Spleen (tissue), 11 donors: ENCODE data around the gene MBD3L2B. TPM values are rescaled to one million over a fixed set of nuclear protein-coding genes. Genes with fewer than 3 reads are reported as not detected.

Source experiments
- DNase-seq: peaks from one replicate; pipeline ENCODE4 v3.0.0-alpha.2; 2020
- H3K27ac ChIP-seq, 8 donors: fragments of 200-600 bp; sonication (generic) in 7 of 8; 1 replicate in 4 of 8; 2 replicates in 4 of 8; pipeline versions ENCODE4 v1.5.0 to v1.8.0; 2016 to 2021; ENCODE audit warnings: inconsistent platforms in 4 of 8, mild to moderate bottlenecking in 4 of 8, moderate library complexity in 1 of 8
- H3K27me3 ChIP-seq, 7 donors: fragments of 200-600 bp; sonication (generic) in 6 of 7; replicated peaks in 1 of 7; 1 replicate in 4 of 7; 2 replicates in 3 of 7; pipeline versions ENCODE4 v1.5.0 to v1.8.0; 2016 to 2021; ENCODE audit warnings: inconsistent platforms in 3 of 7, mild to moderate bottlenecking in 1 of 7
- H3K36me3 ChIP-seq, 6 donors: fragments of 200-600 bp; sonication (generic) in 5 of 6; 1 replicate in 4 of 6; 2 replicates in 2 of 6; pipeline versions ENCODE4 v1.5.0 to v1.8.0; 2016 to 2021; ENCODE audit warnings: inconsistent platforms in 2 of 6
- H3K4me1 ChIP-seq, 6 donors: fragments of 200-600 bp; sonication (generic) in 5 of 6; 1 replicate in 3 of 6; 2 replicates in 3 of 6; pipeline versions ENCODE4 v1.5.0 to v1.8.0; 2016 to 2021; ENCODE audit warnings: inconsistent platforms in 3 of 6
- H3K4me3 ChIP-seq, 8 donors: fragments of 200-600 bp; sonication (generic) in 7 of 8; 1 replicate in 4 of 8; 2 replicates in 4 of 8; pipeline versions ENCODE4 v1.5.0 to v1.8.0; 2016 to 2021; ENCODE audit warnings: inconsistent platforms in 4 of 8, mild to moderate bottlenecking in 4 of 8, moderate library complexity in 2 of 8
- H3K9me3 ChIP-seq, 8 donors: fragments of 200-600 bp; sonication (generic) in 7 of 8; 1 replicate in 4 of 8; 2 replicates in 4 of 8; pipeline versions ENCODE4 v1.5.0 to v1.8.0; 2016 to 2021; ENCODE audit warnings: inconsistent platforms in 4 of 8
- CTCF ChIP-seq, 11 experiments: fragments of 200-600 bp in 7 of 11; fragments of 450-650 bp in 4 of 11; sonication (generic) in 4 of 11; IDR thresholded peaks in 8 of 11; conservative IDR thresholded peaks in 3 of 11; 1 replicate in 7 of 11; 2 replicates in 4 of 11; pipeline versions ENCODE4 v1.4.0 to v1.8.0; 2016 to 2021; ENCODE audit warnings: antibody characterized with exemption in 11 of 11, inconsistent platforms in 4 of 11, mild to moderate bottlenecking in 1 of 11
- POLR2A ChIP-seq, 3 donors: fragments of 450-650 bp; IDR thresholded peaks; one replicate each; pipeline ENCODE4 v1.5.1; 2017; ENCODE audit warnings: antibody characterized with exemption in 3 of 3, mild to moderate bottlenecking in 1 of 3
- POLR2AphosphoS5 ChIP-seq, 3 donors: sonication (generic); formaldehyde crosslinking; IDR thresholded peaks; one replicate each; pipeline ENCODE4 v1.5.1; 2017; ENCODE audit warnings: antibody characterized with exemption in 3 of 3
- WGBS, 5 donors: extraction: QIAGEN DNeasy Blood & Tissue Kit in 3 of 5; methylation state at CpG; one replicate each; pipeline versions ENCODE4 v1.1.5 to v1.1.7; 2013 to 2018; 5-methylcytosine and 5-hydroxymethylcytosine counted together
- intact Hi-C: fragments of 100-400 bp; cut with DNase I; formaldehyde crosslinking; loops from one replicate; pipeline ENCODE4 v1.15.0; 2023; ENCODE audit warnings: low total_unique reads
- polyA plus RNA-seq, 3 donors: library from polyadenylated mRNA; stranded (reverse); fragments of 200-250 nt; gene quantifications; one replicate each; pipeline ENCODE4 v1.2.1, GENCODE V29; 2013
- total RNA-seq, 7 donors: library from RNA; depleted of rRNA in 3 of 7; stranded (reverse); fragments of >200 nt in 3 of 7; fragmentation: NEBNext Ultra II Directional in 4 of 7; extraction: Animal tissue kit (Norgen Biotek cat#: 25700) in 4 of 7; gene quantifications; one replicate each; pipeline versions ENCODE4 v1.1.0 to v1.2.1, GENCODE V29; 2016 to 2021
- donor health status: healthy with polysubstance abuse.
- donor health status: DM: no; HTN: no; CAD: no; lungs with moderate emphysema.
- donor health status: DM: no; HTN: no; CAD: no.
- donor health status: Bipolar disorder and iron deficiency.
- donor health status: healthy.
- donor health status: DM: no; HTN: no; CAD: no.
- donor health status: DM: yes; HTN: yes; CAD: no.

The MBD3L2B gene
- total and polyA plus RNA-seq, 10 donors, result not detected

- intact Hi-C loops, result no loop called here
- Histone ChIP-seq H3K4me3 (no peak overlapping the region), H3K4me1 (peaks cover 0 to 22% (median 6%) of the 10 kb centered on the region in 6 donors), H3K9me3 (no peaks in the 10 kb centered on the region), H3K27me3 (peaks cover 0 to 12% (median 0%) of the 10 kb centered on the region in 7 donors), H3K36me3 (no peaks in the 10 kb centered on the region), H3K27ac (no peak overlapping the region)
- no peak for TF ChIP-seq POLR2A (IDR thresholded peaks at IDR 0.05)
- TF ChIP-seq POLR2AphosphoS5 (IDR thresholded peaks at IDR 0.05), result no peak
- TF ChIP-seq CTCF (IDR thresholded peaks at IDR 0.05 in 8 of 11, conservative IDR thresholded peaks at IDR 0.05 in 3 of 11), result no peak
- no peak for DNase-seq
- 75 to 93% (median 88%) methylated on average over 9 to 11 of the region's 11 CpGs for WGBS, 5 donors
Observed at GRCh38 chr19:7006135-7006704, 15.0 kb downstream of the MBD3L2B start.

- peaks cover 0 to 17% (median 4%) of the 10 kb centered on the region in 6 donors for H3K4me1 ChIP-seq
- no peak overlapping the region for H3K4me3 ChIP-seq
- DNase-seq, result no peak
- H3K36me3 ChIP-seq, result no peaks in the 10 kb centered on the region
- WGBS, 5 donors, result 49 to 95% (median 56%) methylated on average over 18 of the region's 18 CpGs
- H3K9me3 ChIP-seq, result no peaks in the 10 kb centered on the region
- TF ChIP-seq POLR2A (IDR thresholded peaks at IDR 0.05), result no peak
- peak in 2 of 11 experiments; percentile 71 to 77 for TF ChIP-seq CTCF (IDR thresholded peaks at IDR 0.05 in 8 of 11, conservative IDR thresholded peaks at IDR 0.05 in 3 of 11)
- TF ChIP-seq POLR2AphosphoS5 (IDR thresholded peaks at IDR 0.05), result no peak
- intact Hi-C loops, result no loop called here
- peaks cover 0 to 20% (median 0%) of the 10 kb centered on the region in 7 donors for H3K27me3 ChIP-seq
- H3K27ac ChIP-seq, result no peak overlapping the region
Observed at GRCh38 chr19:7004313-7004931, 16.8 kb downstream of the MBD3L2B start.

GRCh38 chr19:7000816-7001215, 20.4 kb downstream of the MBD3L2B start:
- no peak for DNase-seq
- Histone ChIP-seq H3K4me3 (no peak overlapping the region), H3K27me3 (peaks cover 0 to 20% (median 0%) of the 10 kb centered on the region in 7 donors), H3K36me3 (no peaks in the 10 kb centered on the region), H3K9me3 (no peaks in the 10 kb centered on the region), H3K4me1 (no peaks in the 10 kb centered on the region), H3K27ac (peak overlapping the region in 4 of 8 donors; percentile 33 to 70 (median 62))
- TF ChIP-seq POLR2AphosphoS5 (IDR thresholded peaks at IDR 0.05), result no peak
- TF ChIP-seq POLR2A (IDR thresholded peaks at IDR 0.05), result no peak
- no peak for TF ChIP-seq CTCF (IDR thresholded peaks at IDR 0.05 in 8 of 11, conservative IDR thresholded peaks at IDR 0.05 in 3 of 11)
- WGBS, 5 donors, result 67 to 91% (median 78%) methylated on average over 1 of the region's 1 CpG
- intact Hi-C loops, result no loop called here

GRCh38 chr19:7000333-7000732, 20.9 kb downstream of the MBD3L2B start:
- Histone ChIP-seq H3K36me3 (no peaks in the 10 kb centered on the region), H3K9me3 (no peaks in the 10 kb centered on the region), H3K27ac (peak overlapping the region in 4 of 8 donors; percentile 43 to 70 (median 62)), H3K4me1 (no peaks in the 10 kb centered on the region), H3K4me3 (no peak overlapping the region), H3K27me3 (peaks cover 0 to 20% (median 0%) of the 10 kb centered on the region in 7 donors)
- no peak for DNase-seq
- intact Hi-C loops, result no loop called here
- WGBS, 5 donors, result 58 to 69% (median 64%) methylated on average over 3 of the region's 3 CpGs
- TF ChIP-seq CTCF (IDR thresholded peaks at IDR 0.05 in 8 of 11, conservative IDR thresholded peaks at IDR 0.05 in 3 of 11) (no peak), POLR2AphosphoS5 (IDR thresholded peaks at IDR 0.05) (no peak), POLR2A (IDR thresholded peaks at IDR 0.05) (no peak)
